ENCODE data around the gene CCDC71. TPM values are rescaled to one million over a fixed set of nuclear protein-coding genes. Genes with fewer than 3 reads are reported as not detected.

CCDC71 gene
- total and polyA plus RNA-seq, 2 of the 13 experiments (the other 11 are each of a cell fraction or from before 2014, with no cell fraction given) = 9.7 to 14.3 TPM

GRCh38 chr3:49166752-49167556 is 823 bp upstream of the CCDC71 start (continued):
- TF ChIP-seq ZNF432 (CRISPR knock-in tag; IDR thresholded peaks at IDR 0.05; ENCODE audit: borderline replicate concordance) = no peak
- TF ChIP-seq ZBTB40 (IDR thresholded peaks at IDR 0.05) = no peak
- TF ChIP-seq ZBTB40 (CRISPR knock-in tag; IDR thresholded peaks at IDR 0.05) = no peak
- no peak for TF ChIP-seq DBP (CRISPR knock-in tag; IDR thresholded peaks at IDR 0.05; ENCODE audit: not compliant biosample characterization)
- TF ChIP-seq TFDP2 (CRISPR knock-in tag; IDR thresholded peaks at IDR 0.05) = 0 out of 2 replicates have a peak, but pooled peaks have one; percentile 47
- no peak for TF ChIP-seq NONO (IDR thresholded peaks at IDR 0.05)
- 0 out of 2 replicates have a peak, but pooled peaks have one; percentile 14 for TF ChIP-seq NONO (CRISPR knock-in tag; conservative IDR thresholded peaks at IDR 0.05)
- TF ChIP-seq ZMAT5 (CRISPR knock-in tag; IDR thresholded peaks at IDR 0.05; ENCODE audit: borderline replicate concordance, low read depth) = no peak
- no peak for TF ChIP-seq RNF219 (CRISPR knock-in tag; IDR thresholded peaks at IDR 0.05)
- TF ChIP-seq ZNF704 (CRISPR knock-in tag; IDR thresholded peaks at IDR 0.05; ENCODE audit: borderline replicate concordance) = no peak
- no peak; the same call in 1 of the 2 replicates for TF ChIP-seq ZNF556 (CRISPR knock-in tag; IDR thresholded peaks at IDR 0.05; ENCODE audit: borderline replicate concordance)
- no peak for TF ChIP-seq HNRNPL (IDR thresholded peaks at IDR 0.05; ENCODE audit: low read depth, low read length)

Measured in HepG2 (cell line).